ENCODE data around the gene PER2.

PER2 gene

DNA sequence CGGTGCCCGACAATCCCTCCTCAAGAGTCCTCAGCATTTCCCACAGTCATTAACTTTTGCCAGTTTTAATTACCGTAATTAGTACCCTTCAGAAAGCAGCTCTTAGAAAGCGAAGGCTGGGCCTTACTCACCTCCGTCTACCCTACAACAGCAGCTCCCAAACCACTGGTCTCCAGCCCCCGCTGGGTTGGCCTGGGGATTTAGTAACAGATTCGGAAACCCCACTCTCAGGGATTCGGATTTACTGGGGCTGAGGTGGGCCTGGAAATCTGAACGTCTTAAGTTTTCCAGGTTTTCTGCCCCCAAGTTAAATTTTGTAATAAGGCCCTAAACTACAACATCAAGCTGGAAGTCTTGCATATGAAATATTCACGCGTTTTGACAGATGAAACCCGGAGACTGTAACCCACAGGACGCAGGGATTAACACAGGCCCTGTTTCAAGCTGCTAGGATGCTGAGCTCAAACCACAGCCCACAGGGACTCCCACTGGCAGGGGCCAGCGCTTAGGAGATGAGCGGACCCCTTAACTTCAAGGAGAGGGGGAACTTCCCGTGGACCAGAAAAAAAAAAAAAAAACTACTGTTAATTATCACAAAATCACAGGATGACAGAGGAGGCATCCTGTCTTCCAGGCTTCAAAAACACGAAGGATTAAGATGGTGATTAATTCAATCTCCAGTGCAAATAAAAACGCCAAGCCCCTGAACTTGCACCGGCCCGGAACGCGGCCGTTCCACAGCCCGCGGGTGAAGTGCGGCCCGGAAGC lies 85.9 kb downstream of the PER2 start:
- H3K4me3 ChIP-seq (ENCODE audit: low read length): peak overlapping the region; percentile 97
- H3K4me1 ChIP-seq (ENCODE audit: low read length): peaks cover 18% of the 10 kb centered on the region
- peaks cover 30% of the 10 kb centered on the region for H4K20me1 ChIP-seq (ENCODE audit: insufficient read depth, low read length)
- H3K9me3 ChIP-seq (ENCODE audit: insufficient read depth, low read length): no peaks in the 10 kb centered on the region
- no peaks in the 10 kb centered on the region for H3K27me3 ChIP-seq (ENCODE audit: low read depth, low read length)
- H3K36me3 ChIP-seq (replicated peaks; ENCODE audit: low read depth, low read length): no peaks in the 10 kb centered on the region
- H3K4me2 ChIP-seq (ENCODE audit: low read length): peak overlapping the region; percentile 99
- no peak for TF ChIP-seq EZH2phosphoT487 (IDR thresholded peaks at IDR 0.05; ENCODE audit: low read depth)
- TF ChIP-seq, protein P1, sequence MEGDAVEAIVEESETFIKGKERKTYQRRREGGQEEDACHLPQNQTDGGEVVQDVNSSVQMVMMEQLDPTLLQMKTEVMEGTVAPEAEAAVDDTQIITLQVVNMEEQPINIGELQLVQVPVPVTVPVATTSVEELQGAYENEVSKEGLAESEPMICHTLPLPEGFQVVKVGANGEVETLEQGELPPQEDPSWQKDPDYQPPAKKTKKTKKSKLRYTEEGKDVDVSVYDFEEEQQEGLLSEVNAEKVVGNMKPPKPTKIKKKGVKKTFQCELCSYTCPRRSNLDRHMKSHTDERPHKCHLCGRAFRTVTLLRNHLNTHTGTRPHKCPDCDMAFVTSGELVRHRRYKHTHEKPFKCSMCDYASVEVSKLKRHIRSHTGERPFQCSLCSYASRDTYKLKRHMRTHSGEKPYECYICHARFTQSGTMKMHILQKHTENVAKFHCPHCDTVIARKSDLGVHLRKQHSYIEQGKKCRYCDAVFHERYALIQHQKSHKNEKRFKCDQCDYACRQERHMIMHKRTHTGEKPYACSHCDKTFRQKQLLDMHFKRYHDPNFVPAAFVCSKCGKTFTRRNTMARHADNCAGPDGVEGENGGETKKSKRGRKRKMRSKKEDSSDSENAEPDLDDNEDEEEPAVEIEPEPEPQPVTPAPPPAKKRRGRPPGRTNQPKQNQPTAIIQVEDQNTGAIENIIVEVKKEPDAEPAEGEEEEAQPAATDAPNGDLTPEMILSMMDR (IDR thresholded peaks at IDR 0.05; ENCODE audit: low read depth, low read length): no peak
- H3K27ac ChIP-seq (ENCODE audit: low read length): peak overlapping the region; percentile 40; the same call in 1 of the 2 replicates
- peak overlapping the region; percentile 85 for H3K9ac ChIP-seq (ENCODE audit: low read length)
- H3K79me2 ChIP-seq (ENCODE audit: low read length): peaks cover 63% of the 10 kb centered on the region
- H2AFZ ChIP-seq (ENCODE audit: low read depth, low read length): no peak overlapping the region
